Left ventricle myocardium inferior (tissue), 1 donor: ENCODE measurements around the gene BRMS1. TPM values are rescaled to one million over a fixed set of nuclear protein-coding genes. Genes with fewer than 3 reads are reported as not detected.

Source experiments
- DNase-seq: peaks from one replicate; pipeline ENCODE4 v3.0.0-alpha.2; 2020
- H3K27ac ChIP-seq: fragments of 200-600 bp; replicated peaks from 2 replicates; pipeline ENCODE4 v1.8.0; 2021
- H3K27me3 ChIP-seq: fragments of 200-600 bp; 2 replicates; pipeline ENCODE4 v1.8.0; 2021; ENCODE audit warnings: low read depth
- H3K36me3 ChIP-seq: fragments of 200-600 bp; 2 replicates; pipeline ENCODE4 v1.8.0; 2021
- H3K4me1 ChIP-seq: fragments of 200-600 bp; 2 replicates; pipeline ENCODE4 v1.8.0; 2021
- H3K4me3 ChIP-seq: fragments of 200-600 bp; 2 replicates; pipeline ENCODE4 v1.8.0; 2021; ENCODE audit warnings: mild to moderate bottlenecking, moderate library complexity
- H3K9me3 ChIP-seq: fragments of 200-600 bp; replicated peaks from 2 replicates; pipeline ENCODE4 v1.8.0; 2021
- intact Hi-C: fragments of 100-400 bp; cut with micrococcal nuclease; formaldehyde crosslinking; loops from one replicate; pipeline ENCODE4 v1.11.0; 2022
- total RNA-seq: library from RNA; stranded (reverse); fragmentation: NEBNext Ultra II Directional; extraction: Animal tissue kit (Norgen Biotek cat#: 25700); gene quantifications from one replicate; pipeline ENCODE4 v1.2.1, GENCODE V29; 2021
- TF ChIP-seq, protein P1 (sequence below): fragments of 200-600 bp; IDR thresholded peaks from 2 replicates; pipeline ENCODE4 v1.8.0; 2021; ENCODE audit warnings: antibody characterized with exemption, mild to moderate bottlenecking, borderline replicate concordance
- donor health status: DM: no; HTN: yes; CAD: no; lungs with severe emphysema.

The BRMS1 gene
- total RNA-seq, 1 donor from 2014 or later = 14.7 TPM

DNA sequence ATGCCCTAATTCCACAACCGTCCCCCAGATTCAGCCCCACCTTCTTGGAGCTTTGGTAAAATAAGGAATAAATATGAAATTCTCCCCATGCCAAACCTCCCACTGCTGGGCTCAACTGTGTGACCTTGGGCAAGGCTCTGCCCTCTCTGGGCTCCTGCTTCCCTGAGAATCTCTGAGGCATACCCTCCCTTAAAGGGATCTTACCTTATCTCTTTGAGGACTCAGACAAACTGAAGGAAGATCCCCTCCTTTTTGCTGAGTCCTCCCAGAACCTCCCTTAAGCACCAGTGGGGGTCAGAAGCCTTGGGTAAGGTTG, 30.8 kb downstream of the BRMS1 start:
- Histone ChIP-seq H3K4me1 (peaks cover 51% of the 10 kb centered on the region), H3K4me3 (peak overlapping the region; percentile 73), H3K27ac (peak overlapping the region; percentile 92), H3K9me3 (no peaks in the 10 kb centered on the region), H3K36me3 (no peaks in the 10 kb centered on the region), H3K27me3 (no peaks in the 10 kb centered on the region)
- DNase-seq = no peak
- TF ChIP-seq, protein P1, sequence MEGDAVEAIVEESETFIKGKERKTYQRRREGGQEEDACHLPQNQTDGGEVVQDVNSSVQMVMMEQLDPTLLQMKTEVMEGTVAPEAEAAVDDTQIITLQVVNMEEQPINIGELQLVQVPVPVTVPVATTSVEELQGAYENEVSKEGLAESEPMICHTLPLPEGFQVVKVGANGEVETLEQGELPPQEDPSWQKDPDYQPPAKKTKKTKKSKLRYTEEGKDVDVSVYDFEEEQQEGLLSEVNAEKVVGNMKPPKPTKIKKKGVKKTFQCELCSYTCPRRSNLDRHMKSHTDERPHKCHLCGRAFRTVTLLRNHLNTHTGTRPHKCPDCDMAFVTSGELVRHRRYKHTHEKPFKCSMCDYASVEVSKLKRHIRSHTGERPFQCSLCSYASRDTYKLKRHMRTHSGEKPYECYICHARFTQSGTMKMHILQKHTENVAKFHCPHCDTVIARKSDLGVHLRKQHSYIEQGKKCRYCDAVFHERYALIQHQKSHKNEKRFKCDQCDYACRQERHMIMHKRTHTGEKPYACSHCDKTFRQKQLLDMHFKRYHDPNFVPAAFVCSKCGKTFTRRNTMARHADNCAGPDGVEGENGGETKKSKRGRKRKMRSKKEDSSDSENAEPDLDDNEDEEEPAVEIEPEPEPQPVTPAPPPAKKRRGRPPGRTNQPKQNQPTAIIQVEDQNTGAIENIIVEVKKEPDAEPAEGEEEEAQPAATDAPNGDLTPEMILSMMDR = no peak
- intact Hi-C loops = loop anchor here (5.0 kb wide), 1 partner anchor 73 kb away; no protein-coding TSS in a partner anchor

DNA sequence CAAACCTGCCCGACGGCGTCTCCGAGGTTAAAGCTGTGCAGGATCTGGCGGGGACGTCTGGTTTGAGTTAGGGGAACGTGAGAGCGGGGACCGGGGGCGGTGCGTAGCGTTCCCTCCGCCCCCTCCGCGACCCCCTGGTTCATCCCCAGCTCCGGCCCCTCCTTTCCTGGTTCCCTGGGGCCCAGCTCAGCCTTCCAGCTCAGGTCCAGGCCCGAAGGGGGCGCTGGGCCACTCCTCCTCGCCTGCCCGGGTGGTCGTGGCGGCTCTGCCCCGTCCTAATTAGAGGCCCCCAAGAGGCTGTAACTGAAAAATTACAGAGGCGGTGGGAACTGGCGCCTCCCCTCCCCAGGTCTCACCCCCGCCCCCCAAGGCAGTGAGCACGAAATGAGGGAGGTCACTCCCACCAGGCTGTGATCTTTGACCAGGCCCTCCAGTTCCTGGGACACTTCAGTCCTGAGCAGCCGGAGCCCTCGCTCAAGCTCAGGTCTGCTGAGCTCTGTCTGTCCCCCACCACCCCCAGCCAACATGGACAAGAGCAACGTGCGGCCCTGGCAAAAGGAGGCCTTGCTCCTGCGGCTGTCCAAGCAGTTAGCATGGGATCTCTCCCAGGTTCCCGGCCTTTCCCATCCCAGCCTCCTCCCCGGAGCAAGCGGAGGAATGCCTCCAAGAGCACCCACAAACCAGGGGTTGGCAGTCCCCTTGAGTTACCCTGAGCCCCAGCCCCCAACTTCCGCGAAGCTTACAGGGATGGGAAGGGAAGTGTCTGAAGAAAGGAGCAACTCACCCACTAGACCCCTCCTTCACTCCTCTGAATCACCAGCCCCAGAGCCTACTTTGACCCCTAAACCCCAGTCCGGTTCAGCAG, 31.4 kb downstream of the BRMS1 start:
- Histone ChIP-seq H3K27ac (peak overlapping the region; percentile 92), H3K9me3 (no peaks in the 10 kb centered on the region), H3K4me1 (peaks cover 45% of the 10 kb centered on the region), H3K27me3 (no peaks in the 10 kb centered on the region), H3K4me3 (peak overlapping the region; percentile 73), H3K36me3 (no peaks in the 10 kb centered on the region)
- intact Hi-C loops = loop anchor here (5.0 kb wide), 1 partner anchor 74 kb away; no protein-coding TSS in a partner anchor
- TF ChIP-seq, protein P1 = peak; percentile 23
- peak; percentile 41 for DNase-seq

GRCh38 chr11:66312549-66313320, 32.2 kb downstream of the BRMS1 start:
- Histone ChIP-seq H3K27me3 (no peaks in the 10 kb centered on the region), H3K4me1 (peaks cover 37% of the 10 kb centered on the region), H3K4me3 (peak overlapping the region; percentile 73), H3K9me3 (no peaks in the 10 kb centered on the region), H3K27ac (peak overlapping the region; percentile 92), H3K36me3 (no peaks in the 10 kb centered on the region)
- intact Hi-C loops = loop anchor here (5.0 kb wide), 1 partner anchor 75 kb away; no protein-coding TSS in a partner anchor
- peak; percentile 99 for DNase-seq
- TF ChIP-seq, protein P1 = no peak

- intact Hi-C loops = loop anchor here (5.0 kb wide), 1 partner anchor 75 kb away; no protein-coding TSS in a partner anchor
These were observed 32.8 kb downstream of the BRMS1 start for GRCh38 chr11:66311965-66312548.

More at GRCh38 chr11:66311965-66312548, 32.8 kb downstream of the BRMS1 start:
- H3K4me3 ChIP-seq = peak overlapping the region; percentile 73
- H3K27ac ChIP-seq = peak overlapping the region; percentile 92
- TF ChIP-seq, protein P1 = peak; percentile 48
- H3K36me3 ChIP-seq = no peaks in the 10 kb centered on the region
- no peaks in the 10 kb centered on the region for H3K9me3 ChIP-seq
- H3K4me1 ChIP-seq = peaks cover 30% of the 10 kb centered on the region
- H3K27me3 ChIP-seq = no peaks in the 10 kb centered on the region
- DNase-seq = peak; percentile 93
